ENCODE results near the gene OR4D1. TPM values are rescaled to one million over a fixed set of nuclear protein-coding genes. Genes with fewer than 3 reads are reported as not detected.
"Not testable (repeated sequence)": the region's sequence is repeated elsewhere in the genome, so short reads cannot be mapped to it uniquely, and the experiment has no call there.

The OR4D1 gene
- total RNA-seq, 2 donors from 2014 or later = not detected

GRCh38 chr17:58136669-58137279, 11.4 kb upstream of the OR4D1 start:
- DNase-seq (ENCODE audit: low spot score) = no peak
- no peaks in the 10 kb centered on the region for H3K36me3 ChIP-seq
- TF ChIP-seq CTCF (IDR thresholded peaks at IDR 0.05) = no peak
- H3K4me3 ChIP-seq = no peak overlapping the region
- ATAC-seq (ENCODE audit: insufficient number of reproducible peaks, low FRiP score, low read depth) = no peak
- no peak overlapping the region for H3K27ac ChIP-seq
- H3K9me3 ChIP-seq = no peaks in the 10 kb centered on the region
- H3K4me1 ChIP-seq (ENCODE audit: control insufficient read depth in 1 of 2, low read depth in 2 of 2) = no peaks in the 10 kb centered on the region
- no peaks in the 10 kb centered on the region for H3K27me3 ChIP-seq (replicated peaks; ENCODE audit: insufficient read depth)

- no peak overlapping the region for H3K27ac ChIP-seq
These were observed 6.7 kb upstream of the OR4D1 start for GRCh38 chr17:58141505-58141904.

GRCh38 chr17:58143335-58143734, 4.8 kb upstream of the OR4D1 start:
- not testable (repeated sequence) for DNase-seq (ENCODE audit: low spot score); H3K27me3 ChIP-seq (replicated peaks; ENCODE audit: insufficient read depth); H3K27ac ChIP-seq; H3K36me3 ChIP-seq; H3K4me3 ChIP-seq; ATAC-seq (ENCODE audit: insufficient number of reproducible peaks, low FRiP score, low read depth); H3K4me1 ChIP-seq (ENCODE audit: control insufficient read depth in 1 of 2, low read depth in 2 of 2)
- peaks cover 16% of the 10 kb centered on the region for H3K9me3 ChIP-seq

More at GRCh38 chr17:58141505-58141904, 6.7 kb upstream of the OR4D1 start:
- H3K4me1 ChIP-seq (ENCODE audit: control insufficient read depth in 1 of 2, low read depth in 2 of 2) = no peaks in the 10 kb centered on the region
- DNase-seq (ENCODE audit: low spot score) (no peak), ATAC-seq (ENCODE audit: insufficient number of reproducible peaks, low FRiP score, low read depth) (no peak)
- H3K4me3 ChIP-seq = no peak overlapping the region
- no peaks in the 10 kb centered on the region for H3K27me3 ChIP-seq (replicated peaks; ENCODE audit: insufficient read depth)
- no peaks in the 10 kb centered on the region for H3K36me3 ChIP-seq
- TF ChIP-seq CTCF (IDR thresholded peaks at IDR 0.05) = no peak
- H3K9me3 ChIP-seq = peaks cover 15% of the 10 kb centered on the region

GRCh38 chr17:58144801-58145200, 3.4 kb upstream of the OR4D1 start:
- DNase-seq (ENCODE audit: low spot score) (no peak), ATAC-seq (ENCODE audit: insufficient number of reproducible peaks, low FRiP score, low read depth) (no peak)
- H3K36me3 ChIP-seq = no peaks in the 10 kb centered on the region
- H3K9me3 ChIP-seq = peaks cover 16% of the 10 kb centered on the region
- H3K4me1 ChIP-seq (ENCODE audit: control insufficient read depth in 1 of 2, low read depth in 2 of 2) = no peaks in the 10 kb centered on the region
- H3K4me3 ChIP-seq = no peak overlapping the region
- TF ChIP-seq CTCF (IDR thresholded peaks at IDR 0.05) = no peak
- H3K27ac ChIP-seq = no peak overlapping the region
- H3K27me3 ChIP-seq (replicated peaks; ENCODE audit: insufficient read depth) = no peaks in the 10 kb centered on the region

GRCh38 chr17:58148609-58149008, 425 bp downstream of the OR4D1 start:
- Histone ChIP-seq H3K27me3 (replicated peaks; ENCODE audit: insufficient read depth) (no peaks in the 10 kb centered on the region), H3K4me1 (ENCODE audit: control insufficient read depth in 1 of 2, low read depth in 2 of 2) (no peaks in the 10 kb centered on the region), H3K4me3 (no peak overlapping the region), H3K36me3 (no peaks in the 10 kb centered on the region), H3K9me3 (peaks cover 16% of the 10 kb centered on the region), H3K27ac (no peak overlapping the region)
- DNase-seq (ENCODE audit: low spot score) = no peak
- no peak for ATAC-seq (ENCODE audit: insufficient number of reproducible peaks, low FRiP score, low read depth)
- TF ChIP-seq CTCF (IDR thresholded peaks at IDR 0.05) = no peak

- Histone ChIP-seq H3K4me3 (no peak overlapping the region), H3K27ac (no peak overlapping the region), H3K4me1 (ENCODE audit: control insufficient read depth in 1 of 2, low read depth in 2 of 2) (no peaks in the 10 kb centered on the region), H3K36me3 (no peaks in the 10 kb centered on the region), H3K27me3 (replicated peaks; ENCODE audit: insufficient read depth) (no peaks in the 10 kb centered on the region), H3K9me3 (peaks cover 10% of the 10 kb centered on the region)
- DNase-seq (ENCODE audit: low spot score) (no peak), ATAC-seq (ENCODE audit: insufficient number of reproducible peaks, low FRiP score, low read depth) (no peak)
- TF ChIP-seq CTCF (IDR thresholded peaks at IDR 0.05) = no peak
These were observed 2.2 kb downstream of the OR4D1 start for GRCh38 chr17:58150394-58150793.

Data from thoracic aorta (tissue), 2 donors.